ENCODE data around the gene FDPS.
"Not testable (repeated sequence)": the region's sequence is repeated elsewhere in the genome, so short reads cannot be mapped to it uniquely, and the experiment has no call there.

FDPS gene

DNA sequence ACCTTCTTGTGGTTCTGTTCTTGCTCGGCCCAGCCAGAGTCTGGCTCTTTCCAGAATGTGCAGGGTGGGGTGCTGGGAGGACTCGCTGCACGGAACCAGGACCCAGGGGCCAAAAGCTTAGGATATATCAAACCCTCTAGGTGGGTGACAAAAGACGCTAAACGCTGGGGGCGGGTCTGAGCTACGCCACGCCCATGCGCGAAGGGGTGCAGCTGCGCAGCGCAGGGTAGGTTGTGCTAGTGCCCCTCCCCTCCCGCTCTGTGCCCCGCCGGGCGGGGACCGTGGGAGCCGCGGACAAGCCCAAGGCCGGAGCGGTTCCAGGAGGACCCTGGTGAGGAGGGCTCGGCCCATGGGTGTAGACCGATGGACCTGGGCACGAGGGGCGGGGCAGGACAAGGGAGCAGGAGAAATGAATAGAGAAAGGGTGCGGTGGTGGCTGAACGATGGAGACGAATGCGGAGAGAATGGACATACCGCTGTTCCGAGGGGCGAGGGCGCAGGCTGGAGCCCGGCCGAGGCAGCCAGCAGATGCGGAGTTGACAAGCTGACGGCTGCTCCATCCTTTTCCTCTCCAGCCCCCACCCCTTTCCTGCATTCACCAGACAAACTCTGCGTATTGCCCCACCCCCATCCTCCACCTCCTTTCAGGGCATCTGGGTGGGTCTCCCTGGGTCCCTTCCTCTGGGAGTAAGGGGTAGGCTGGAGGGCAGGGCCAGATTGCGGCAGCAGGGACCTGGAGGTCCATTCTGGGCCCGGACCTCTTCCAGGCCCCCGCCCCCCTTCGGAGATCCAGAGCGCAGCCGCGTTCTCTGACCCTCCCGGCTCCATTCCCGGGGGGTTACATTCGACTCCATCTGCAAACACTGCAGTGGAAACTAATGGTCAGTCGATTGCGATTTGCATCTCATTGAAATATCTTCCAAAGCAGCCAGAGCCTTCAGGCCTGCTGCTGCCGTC is 12.3 kb downstream of the FDPS start, which contains the start of gene RUSC1:
TSS of gene RUSC1 (plus strand) at position 234 of the 957 bp plus-strand sequence. CDS start 880 bp downstream, outside the sequence.
- DNase-seq, result peak; percentile 3

GRCh38 chr1:155321639-155322503 is 13.2 kb downstream of the FDPS start:
- DNase-seq, result no peak

DNA sequence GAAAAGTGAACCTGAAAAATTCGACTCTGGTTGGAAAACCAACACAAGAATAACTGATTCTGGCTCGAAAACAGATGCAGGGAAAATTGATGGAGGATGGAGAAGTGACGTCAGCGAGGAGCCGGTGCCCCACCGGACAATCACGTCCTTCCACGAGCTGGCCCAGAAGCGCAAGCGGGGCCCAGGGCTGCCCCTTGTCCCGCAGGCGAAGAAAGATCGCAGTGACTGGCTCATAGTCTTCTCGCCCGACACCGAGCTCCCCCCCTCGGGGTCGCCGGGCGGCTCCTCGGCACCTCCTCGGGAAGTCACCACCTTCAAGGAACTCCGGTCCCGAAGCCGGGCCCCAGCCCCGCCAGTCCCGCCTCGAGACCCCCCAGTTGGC is 13.9 kb downstream of the FDPS start:
- peak; percentile 15 for DNase-seq

DNA sequence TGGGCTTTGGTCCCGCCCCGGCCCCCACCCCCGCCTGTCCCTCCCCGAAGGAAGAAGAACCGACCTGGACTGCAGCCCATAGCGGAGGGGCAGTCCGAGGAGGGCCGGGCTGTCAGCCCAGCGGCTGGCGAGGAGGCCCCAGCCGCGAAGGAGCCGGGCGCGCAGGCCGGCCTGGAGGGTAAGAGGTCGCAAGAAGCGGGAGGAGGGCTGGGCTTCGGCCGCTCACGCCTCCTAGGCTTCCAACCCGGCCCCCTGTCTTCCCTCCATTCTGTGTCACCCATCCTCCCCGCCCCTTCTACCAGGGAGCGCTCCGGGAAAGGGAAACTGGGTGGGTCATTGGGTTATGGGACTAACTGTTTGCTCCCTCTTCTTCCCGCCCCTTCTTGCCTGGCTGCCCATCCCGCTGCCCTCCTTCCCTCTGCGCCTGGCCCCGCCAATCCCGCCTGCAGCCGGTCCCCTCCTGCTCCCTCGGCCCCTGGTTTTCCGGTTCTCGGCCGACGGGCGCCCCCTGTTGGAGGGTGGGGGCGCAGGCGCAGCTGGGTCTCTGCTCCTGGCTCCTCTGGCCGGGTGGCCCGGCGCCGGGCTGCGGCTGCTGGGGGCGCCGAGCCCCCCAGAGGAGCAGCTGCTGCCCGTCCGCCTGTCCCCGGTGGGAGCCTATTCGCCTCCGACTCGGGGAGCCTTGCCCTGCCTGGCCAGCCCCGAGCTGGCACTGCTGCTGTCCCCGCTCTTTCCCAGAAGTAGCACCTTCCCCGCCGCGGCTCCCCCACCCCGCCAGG is 14.5 kb downstream of the FDPS start:
- DNase-seq, result peak; percentile 89

GRCh38 chr1:155323729-155324036 is 15.0 kb downstream of the FDPS start:
- DNase-seq, result peak; percentile 48

GRCh38 chr1:155324037-155324716 is 15.5 kb downstream of the FDPS start:
- DNase-seq, result peak; percentile 95

DNA sequence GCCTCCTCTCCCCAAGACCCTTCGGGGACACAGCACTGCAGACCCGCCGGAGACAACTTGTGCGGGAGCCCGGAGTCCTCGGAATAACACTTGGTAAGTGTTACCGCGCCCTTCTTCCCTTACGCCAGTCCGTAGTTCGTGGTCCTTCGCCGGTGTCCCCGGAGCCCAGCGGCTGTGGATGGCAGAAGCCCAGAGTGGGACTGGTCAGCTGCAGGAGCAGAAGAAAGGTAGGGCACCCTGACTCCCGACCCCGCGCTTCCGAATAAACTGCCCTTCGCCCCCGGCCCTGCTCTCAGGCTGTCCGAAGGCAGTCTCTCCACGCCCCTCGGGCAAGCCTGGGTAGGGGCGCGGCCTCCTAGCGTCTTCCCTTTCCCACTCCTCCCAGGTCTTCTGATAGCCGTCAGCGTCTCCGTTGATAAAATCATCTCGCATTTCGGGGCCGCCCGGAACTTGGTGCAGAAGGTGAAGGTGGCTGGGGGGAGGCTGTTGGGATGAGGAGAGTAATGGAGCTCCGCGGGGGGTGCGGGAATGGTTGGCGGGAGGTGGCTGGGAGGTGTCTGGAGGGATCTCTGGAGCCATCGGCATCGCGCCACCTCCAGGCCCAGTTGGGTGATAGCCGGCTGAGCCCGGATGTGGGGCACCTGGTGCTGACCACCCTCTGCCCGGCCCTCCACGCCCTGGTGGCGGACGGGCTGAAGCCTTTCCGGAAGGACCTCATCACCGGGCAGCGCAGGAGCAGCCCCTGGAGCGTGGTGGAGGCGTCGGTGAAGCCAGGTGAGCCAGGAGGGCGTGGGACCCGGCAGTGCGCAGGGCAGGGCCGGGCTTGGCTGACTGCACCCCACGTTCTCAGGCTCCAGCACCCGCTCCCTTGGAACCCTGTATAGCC is 16.3 kb downstream of the FDPS start:
- DNase-seq, result peak; percentile 40

GRCh38 chr1:155325603-155325893 is 16.9 kb downstream of the FDPS start:
- no peak for DNase-seq

- DNase-seq, result no peak
Measured at GRCh38 chr1:155326020-155326526, 17.4 kb downstream of the FDPS start.

- DNase-seq, result no peak
Measured at GRCh38 chr1:155326631-155327037, 18.0 kb downstream of the FDPS start.

- no peak for DNase-seq
Measured at GRCh38 chr1:155327981-155328380, 19.3 kb downstream of the FDPS start.

DNA sequence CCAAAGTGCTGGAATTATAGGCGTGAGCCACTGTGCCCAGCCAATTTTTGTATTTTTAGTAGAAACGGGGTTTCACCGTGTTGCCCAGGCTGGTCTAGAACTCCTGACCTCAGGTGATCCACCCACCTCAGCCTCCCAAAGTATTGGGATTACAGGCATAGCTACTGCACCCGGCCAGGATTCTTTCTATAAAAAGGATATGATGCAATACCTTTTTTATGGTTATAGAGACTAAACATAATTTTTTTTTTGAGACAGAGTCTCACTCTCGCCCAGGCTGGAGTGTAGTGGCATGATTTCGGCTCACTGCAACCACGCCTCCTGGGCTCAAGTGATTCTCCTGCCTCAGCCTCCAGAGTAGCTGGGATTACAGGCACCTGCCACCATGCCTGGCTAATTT is 20.2 kb downstream of the FDPS start:
- not testable (repeated sequence) for DNase-seq

DNA sequence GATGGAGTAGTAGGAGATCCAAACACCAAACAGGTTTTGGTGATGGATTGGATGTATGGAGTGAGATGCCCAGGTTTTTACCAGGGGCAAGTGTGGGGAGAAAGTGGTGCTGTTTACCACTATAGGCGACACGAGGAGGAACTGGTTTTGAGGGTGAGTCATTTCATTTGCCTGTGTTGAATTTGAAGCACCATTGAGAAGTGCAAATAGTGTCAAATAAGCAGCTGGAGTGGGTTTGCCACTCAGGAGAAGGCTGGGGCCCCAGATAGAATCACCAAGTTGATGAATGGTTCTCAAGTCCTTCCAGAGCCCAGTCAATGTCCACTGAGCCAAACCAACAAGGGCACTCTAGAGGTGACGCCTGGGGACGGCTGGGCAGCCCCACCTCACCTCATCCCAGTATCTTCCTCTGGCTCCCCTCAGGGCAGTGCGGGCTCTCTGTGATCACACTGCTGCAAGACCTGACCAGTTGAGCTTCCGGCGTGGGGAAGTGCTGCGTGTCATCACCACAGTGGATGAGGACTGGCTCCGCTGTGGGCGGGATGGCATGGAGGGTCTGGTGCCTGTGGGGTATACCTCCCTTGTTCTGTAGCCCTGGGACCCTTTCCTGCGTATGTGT is 21.4 kb downstream of the FDPS start:
- no peak for DNase-seq

GRCh38 chr1:155334962-155335361 is 26.3 kb downstream of the FDPS start:
- peak; percentile 17 for DNase-seq

DNA sequence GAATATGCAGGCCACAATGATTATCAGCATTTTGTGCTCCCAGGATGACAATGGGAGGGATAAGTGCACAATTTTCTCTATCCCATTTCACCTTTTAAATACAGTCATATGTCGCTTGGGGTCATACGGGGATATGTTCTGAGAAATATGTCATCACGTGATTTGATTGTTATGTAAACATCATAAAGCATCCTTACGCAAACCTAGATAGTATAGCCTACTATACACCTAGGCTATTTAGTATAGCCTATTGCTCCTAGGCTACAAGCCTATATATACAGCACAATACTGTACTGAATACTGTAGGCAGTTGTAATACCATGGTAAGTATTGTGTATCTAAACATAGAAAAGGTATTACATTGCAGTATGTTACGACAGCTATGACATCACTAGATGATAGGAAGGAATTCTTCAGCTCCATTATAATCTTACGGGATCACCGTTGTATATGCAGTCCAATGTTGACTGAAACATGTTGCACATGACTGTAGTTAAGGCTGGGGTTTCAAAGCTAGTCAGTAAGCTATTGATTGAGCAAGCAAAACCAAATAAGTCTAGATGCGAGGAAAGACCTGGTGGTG is 30.9 kb downstream of the FDPS start:
- no peak for DNase-seq

DNA sequence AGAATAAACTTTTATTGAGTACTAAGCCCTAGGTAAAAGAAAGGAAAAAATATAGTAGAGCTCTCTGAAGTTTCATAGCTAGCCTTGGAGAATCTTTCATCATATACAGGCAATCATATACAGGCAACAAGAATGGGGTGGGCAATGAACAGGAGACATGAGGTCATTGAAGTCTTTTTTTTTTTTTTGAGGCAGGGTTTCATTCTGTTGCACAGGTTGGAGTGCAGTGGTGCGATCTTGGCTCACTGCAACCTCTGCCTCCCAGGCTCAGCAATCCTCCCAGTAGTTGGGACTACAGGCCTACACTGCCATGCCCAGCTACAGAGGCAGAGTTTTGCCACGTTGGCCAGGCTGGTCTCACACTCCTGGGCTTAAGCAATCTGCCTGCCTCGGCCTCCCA is 34.2 kb downstream of the FDPS start:
- DNase-seq, result no peak

GRCh38 chr1:155352631-155353030 is 44.0 kb downstream of the FDPS start:
- no peak for DNase-seq

- DNase-seq, result no peak
Measured at GRCh38 chr1:155360051-155360450, 51.4 kb downstream of the FDPS start.

Measured in kidney glomerular epithelial cell (primary cell).